SK-N-SH (cell line): ENCODE data around the gene GINS3. TPM values are rescaled to one million over a fixed set of nuclear protein-coding genes. Genes with fewer than 3 reads are reported as not detected.

Experiments used
- CTCF ChIA-PET: fragments of 300-600, 350-600 bp; formaldehyde crosslinking; extraction: SDS; loops from one replicate; lab custom pipeline; 2021; lab: Yijun Ruan, JAX
- POLR2A ChIA-PET: fragments of 350-600 bp; sonication (Branson Sonifier 250); formaldehyde crosslinking; extraction: SDS; loops from one replicate; lab custom pipeline; 2020; ENCODE audit warnings: antibody characterized with exemption, inconsistent platforms; lab: Yijun Ruan, JAX
- DNase-seq: peaks from one replicate; pipeline ENCODE4 v3.0.0; 2012
- H2AFZ ChIP-seq: fragments of 200-600 bp; sonication (generic); 2 replicates; pipeline ENCODE4 v1.8.1; 2016; ENCODE audit warnings: antibody characterized with exemption, mild to moderate bottlenecking, low read depth
- H3F3A ChIP-seq: fragments of 200-600 bp; sonication (generic); replicated peaks from 2 replicates; pipeline ENCODE3; 2016; ENCODE audit warnings: antibody characterized with exemption, mild to moderate bottlenecking; ENCODE audit not compliant: insufficient read depth
- H3K27ac ChIP-seq, 2 experiments: fragments of 200-500 bp in 1 of 2; fragments of 200-600 bp in 1 of 2; sonication (Bioruptor generic) in 1 of 2; sonication (generic), shearing (Covaris generic) in 1 of 2; 2 replicates each; pipeline versions ENCODE4 v1.5.1 to v1.6.1; 2014 to 2016; ENCODE audit warnings: low read depth in 2 of 2, inconsistent platforms in 1 of 2, low read length in 1 of 2, mild to moderate bottlenecking in 1 of 2, mixed read lengths in 1 of 2
- H3K27me3 ChIP-seq: fragments of 200-600 bp; sonication (generic), shearing (Covaris generic); 2 replicates; pipeline ENCODE4 v1.6.1; 2016; ENCODE audit warnings: mixed run types; ENCODE audit not compliant: insufficient read depth
- H3K36me3 ChIP-seq, 2 experiments: fragments of 200-500 bp in 1 of 2; fragments of 200-600 bp in 1 of 2; sonication (Bioruptor generic) in 1 of 2; sonication (generic) in 1 of 2; replicated peaks in 1 of 2; 2 replicates each; pipeline versions ENCODE3 to v1.5.1; 2014 to 2016; ENCODE audit warnings: low read length in 1 of 2, mild to moderate bottlenecking in 1 of 2; ENCODE audit not compliant: insufficient read depth in 2 of 2, control insufficient read depth in 1 of 2
- H3K4me1 ChIP-seq, 2 experiments: fragments of 200-500 bp in 1 of 2; fragments of 200-600 bp in 1 of 2; sonication (Bioruptor generic) in 1 of 2; sonication (generic), shearing (Covaris generic) in 1 of 2; 2 replicates each; pipeline versions ENCODE4 v1.5.1 to v1.6.1; 2014 to 2016; ENCODE audit warnings: low read depth in 1 of 2, low read length in 1 of 2, mixed run types in 1 of 2; ENCODE audit not compliant: insufficient read depth in 2 of 2, control insufficient read depth in 1 of 2
- H3K4me2 ChIP-seq: fragments of 200-600 bp; sonication (generic), shearing (Covaris generic); 2 replicates; pipeline ENCODE4 v1.6.1; 2017; ENCODE audit warnings: mixed run types
- H3K4me3 ChIP-seq, 2 experiments: fragments of 200-500 bp in 1 of 2; fragments of 200-600 bp in 1 of 2; sonication (Bioruptor generic) in 1 of 2; sonication (generic), shearing (Covaris generic) in 1 of 2; 2 replicates each; pipeline versions ENCODE4 v1.5.1 to v1.8.1; 2014 to 2016; ENCODE audit warnings: low read depth in 2 of 2, inconsistent platforms in 1 of 2, low read length in 1 of 2, mild to moderate bottlenecking in 1 of 2, mixed read lengths in 1 of 2, moderate library complexity in 1 of 2
- H3K79me2 ChIP-seq: fragments of 200-600 bp; sonication (generic); 2 replicates; pipeline ENCODE4 v1.8.1; 2017; ENCODE audit warnings: mild to moderate bottlenecking; ENCODE audit not compliant: insufficient read depth
- H3K9ac ChIP-seq: fragments of 200-600 bp; sonication (generic); 2 replicates; pipeline ENCODE4 v1.6.1; 2017; ENCODE audit warnings: mixed run types
- H3K9me2 ChIP-seq: fragments of 200-600 bp; sonication (generic); 2 replicates; pipeline ENCODE4 v1.6.1; 2017; ENCODE audit warnings: mixed run types
- H3K9me3 ChIP-seq: fragments of 200-600 bp; sonication (generic); 2 replicates; pipeline ENCODE4 v1.6.1; 2017; ENCODE audit warnings: mixed run types, mild to moderate bottlenecking, moderate library complexity
- H4K20me1 ChIP-seq: fragments of 200-600 bp; sonication (generic); 2 replicates; pipeline ENCODE4 v1.6.1; 2017; ENCODE audit warnings: mild to moderate bottlenecking, mixed run types; ENCODE audit not compliant: insufficient read depth
- ELF1 ChIP-seq: IDR thresholded peaks from 2 replicates; pipeline ENCODE4 v1.4.0; 2012
- EP300 ChIP-seq, 2 experiments: IDR thresholded peaks; 2 replicates each; pipeline versions ENCODE4 v1.4.0 to v1.6.1; 2012; ENCODE audit warnings: borderline replicate concordance in 1 of 2, low read depth in 1 of 2, low read length in 1 of 2
- FOSL2 ChIP-seq: IDR thresholded peaks from 2 replicates; pipeline ENCODE4 v1.4.0; 2012; ENCODE audit warnings: low read depth, mild to moderate bottlenecking, moderate library complexity, borderline replicate concordance
- FOXJ3 ChIP-seq: sonication (generic); formaldehyde crosslinking; IDR thresholded peaks from 2 replicates; pipeline ENCODE4 v1.5.1; 2020; ENCODE audit warnings: mild to moderate bottlenecking, missing genetic modification reagents
- JUND ChIP-seq: IDR thresholded peaks from 2 replicates; pipeline ENCODE4 v1.4.0; 2012
- MAX ChIP-seq: IDR thresholded peaks from 2 replicates; pipeline ENCODE4 v1.4.0; 2012; ENCODE audit warnings: low read depth
- MXI1 ChIP-seq: IDR thresholded peaks from 2 replicates; pipeline ENCODE4 v1.6.1; 2012; ENCODE audit warnings: mild to moderate bottlenecking, low read depth, low read length, improper control_type of control experiment
- RAD21 ChIP-seq: IDR thresholded peaks from 2 replicates; pipeline ENCODE4 v1.6.1; 2012; ENCODE audit warnings: mild to moderate bottlenecking, low read length
- REST ChIP-seq: IDR thresholded peaks from 2 replicates; pipeline ENCODE4 v1.6.1; 2012; ENCODE audit warnings: mild to moderate bottlenecking, low read depth, low read length, moderate library complexity
- RFX5 ChIP-seq: IDR thresholded peaks from 2 replicates; pipeline ENCODE4 v1.6.1; 2012; ENCODE audit warnings: mild to moderate bottlenecking, improper control_type of control experiment, low read length
- RXRA ChIP-seq: IDR thresholded peaks from 2 replicates; pipeline ENCODE4 v1.4.0; 2012; ENCODE audit warnings: low read depth, mild to moderate bottlenecking, borderline replicate concordance
- SMC3 ChIP-seq: IDR thresholded peaks from 2 replicates; pipeline ENCODE4 v1.6.1; 2012; ENCODE audit warnings: low read depth, low read length, improper control_type of control experiment
- WGBS: methylation state at CpG from one replicate; pipeline ENCODE4 v1.1.6; 2017; ENCODE audit warnings: low lambda C conversion rate; 5-methylcytosine and 5-hydroxymethylcytosine counted together
- polyA plus RNA-seq, 3 experiments: library from polyadenylated mRNA; depleted of rRNA; stranded (reverse); fragments of >200 nt; gene quantifications; 2 replicates each; pipeline ENCODE4 v1.2.3, GENCODE V29; 2012
- TF ChIP-seq, protein P1 (sequence below): fragments of 150-350 bp; IDR thresholded peaks from 2 replicates; pipeline ENCODE4 v1.6.1; 2017; ENCODE audit warnings: antibody characterized with exemption, low read length, low read depth, borderline replicate concordance

Gene GINS3
- polyA plus RNA-seq, 1 of the 3 experiments (the other 2 are of a cell fraction): 8.7 TPM

- TF ChIP-seq EP300 (IDR thresholded peaks at IDR 0.05; ENCODE audit: borderline replicate concordance in 1 of 2, low read depth in 1 of 2, low read length in 1 of 2): no peak
- TF ChIP-seq FOSL2: no peak
These were observed 46.5 kb upstream of the GINS3 start (continued) for GRCh38 chr16:58345574-58346354.

DNA sequence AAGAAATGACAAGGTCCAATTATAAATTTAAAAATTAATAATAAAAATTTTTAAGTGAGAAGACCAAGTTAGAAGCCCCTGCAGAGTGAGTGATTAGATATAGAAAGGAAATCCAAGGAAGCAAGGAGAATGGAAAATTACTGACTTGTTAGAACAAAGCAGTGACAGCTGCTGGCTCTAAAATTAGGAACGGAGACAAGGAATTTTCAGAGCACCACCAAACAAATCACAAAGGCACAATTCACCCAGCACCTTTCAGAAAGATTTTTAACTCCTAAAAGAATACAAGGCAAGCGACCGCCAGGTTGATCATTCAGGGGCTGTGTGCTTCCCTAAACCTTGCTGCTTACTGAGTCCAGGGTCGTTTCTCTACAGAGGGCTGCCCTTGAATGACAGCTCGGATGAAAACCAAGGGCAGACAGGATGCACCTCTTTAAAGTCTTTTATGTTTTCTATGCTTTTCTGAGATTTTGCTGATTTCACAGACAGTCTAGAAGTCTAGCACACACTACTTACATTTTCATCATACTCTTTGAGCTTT lies 45.4 kb upstream of the GINS3 start:
- no peak overlapping the region; a peak in 1 of 4 replicates for H3K27ac ChIP-seq
- no peaks in the 10 kb centered on the region for H4K20me1 ChIP-seq
- no peaks in the 10 kb centered on the region for H3K36me3 ChIP-seq
- no peaks in the 10 kb centered on the region for H3K79me2 ChIP-seq
- H3K4me1 ChIP-seq: peaks cover 0 to 5% of the 10 kb centered on the region in 2 experiments; a peak in 2 of 4 replicates
- TF ChIP-seq MXI1 (no peak), ELF1 (no peak), RAD21 (no peak), SMC3 (no peak), JUND (no peak), FOXJ3 (CRISPR knock-in tag) (no peak), RFX5 (no peak), MAX (no peak), RXRA (no peak), REST (no peak)
- TF ChIP-seq, protein P1, sequence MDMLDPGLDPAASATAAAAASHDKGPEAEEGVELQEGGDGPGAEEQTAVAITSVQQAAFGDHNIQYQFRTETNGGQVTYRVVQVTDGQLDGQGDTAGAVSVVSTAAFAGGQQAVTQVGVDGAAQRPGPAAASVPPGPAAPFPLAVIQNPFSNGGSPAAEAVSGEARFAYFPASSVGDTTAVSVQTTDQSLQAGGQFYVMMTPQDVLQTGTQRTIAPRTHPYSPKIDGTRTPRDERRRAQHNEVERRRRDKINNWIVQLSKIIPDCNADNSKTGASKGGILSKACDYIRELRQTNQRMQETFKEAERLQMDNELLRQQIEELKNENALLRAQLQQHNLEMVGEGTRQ: no peak
- CTCF ChIA-PET: interaction anchor here (1.0 to 21.6 kb wide), 6 partner anchors 7 to 145 kb away, joined by 3 to 542 read pairs (median 5); no protein-coding TSS in a partner anchor
- H3K9me3 ChIP-seq: no peaks in the 10 kb centered on the region
- H3K27me3 ChIP-seq: no peaks in the 10 kb centered on the region
- POLR2A ChIA-PET: no interaction called here
- 73% methylated on average over 5 of the region's 5 CpGs for WGBS
- H3K9me2 ChIP-seq: no peaks in the 10 kb centered on the region
- no peak overlapping the region for H3K9ac ChIP-seq
- no peaks in the 10 kb centered on the region for H3F3A ChIP-seq
- no peak for DNase-seq
- no peak overlapping the region for H3K4me3 ChIP-seq
- H3K4me2 ChIP-seq: no peak overlapping the region
- no peak overlapping the region for H2AFZ ChIP-seq
